Glutamatergic neuron (in vitro differentiated cells): ENCODE results near the gene DEPDC1B. TPM values are rescaled to one million over a fixed set of nuclear protein-coding genes. Genes with fewer than 3 reads are reported as not detected.

ENCODE experiments used
- DNase-seq: peaks from one replicate; pipeline ENCODE4 v3.0.0; 2022
- H3K27ac Mint-ChIP-seq: one replicate; pipeline ENCODE4 v1.8.0; 2020; ENCODE audit warnings: mild to moderate bottlenecking, mixed read lengths, inconsistent platforms; ENCODE audit not compliant: unreplicated experiment
- H3K27me3 Mint-ChIP-seq: one replicate; pipeline ENCODE4 v1.8.0; 2020; ENCODE audit warnings: mild to moderate bottlenecking, moderate library complexity, mixed read lengths, inconsistent platforms; ENCODE audit not compliant: unreplicated experiment
- H3K36me3 Mint-ChIP-seq: one replicate; pipeline ENCODE4 v1.8.0; 2020; ENCODE audit warnings: mild to moderate bottlenecking, mixed read lengths, inconsistent platforms; ENCODE audit not compliant: unreplicated experiment
- H3K4me1 Mint-ChIP-seq: one replicate; pipeline ENCODE4 v1.8.0; 2020; ENCODE audit warnings: mild to moderate bottlenecking, low read depth, mixed read lengths, inconsistent platforms; ENCODE audit not compliant: unreplicated experiment
- H3K4me3 Mint-ChIP-seq: one replicate; pipeline ENCODE4 v1.8.0; 2020; ENCODE audit warnings: mild to moderate bottlenecking, mixed read lengths, inconsistent platforms; ENCODE audit not compliant: unreplicated experiment
- H3K9me3 Mint-ChIP-seq: one replicate; pipeline ENCODE4 v1.8.0; 2020; ENCODE audit warnings: mild to moderate bottlenecking, moderate library complexity, mixed read lengths, inconsistent platforms; ENCODE audit not compliant: unreplicated experiment
- total RNA-seq: library from RNA; stranded (reverse); fragmentation: NEBNext Ultra II Directional; extraction: Animal tissue kit (Norgen Biotek cat#: 25700); gene quantifications from one replicate; pipeline ENCODE4 v1.2.1, GENCODE V29; 2021; ENCODE audit not compliant: unreplicated experiment
- TF ChIP-seq, protein P1 (sequence below): fragments of 200-600 bp; sonication (generic); IDR thresholded peaks from one replicate; pipeline ENCODE4 v1.5.0; 2021; ENCODE audit not compliant: partially characterized antibody, unreplicated experiment

The DEPDC1B gene
- total RNA-seq, 1 donor from 2014 or later: 8.2 TPM

DNA sequence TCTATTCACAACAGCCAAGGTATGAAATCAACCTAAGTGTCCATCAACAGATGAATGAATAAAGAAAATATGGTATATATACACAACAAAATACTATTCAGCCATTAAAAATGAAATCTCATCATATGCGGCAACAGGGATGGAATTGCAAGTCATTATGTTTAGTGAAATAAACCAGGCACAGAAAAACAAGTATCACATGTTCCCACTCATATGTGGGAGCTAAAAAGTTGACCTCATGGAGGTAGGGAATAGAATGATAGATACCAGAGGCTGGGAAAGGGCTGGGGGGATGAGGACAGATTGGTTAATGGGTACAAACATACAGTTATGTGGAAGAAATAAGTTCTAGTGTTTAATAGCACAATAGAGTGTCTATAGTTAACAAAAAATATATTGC, 149.7 kb downstream of the DEPDC1B start:
- Mint-ChIP-seq H3K36me3 (peaks cover 4% of the 10 kb centered on the region), H3K9me3 (no peaks in the 10 kb centered on the region), H3K27me3 (peaks cover 2% of the 10 kb centered on the region), H3K27ac (no peak overlapping the region), H3K4me3 (no peak overlapping the region), H3K4me1 (no peaks in the 10 kb centered on the region)
- TF ChIP-seq, protein P1, sequence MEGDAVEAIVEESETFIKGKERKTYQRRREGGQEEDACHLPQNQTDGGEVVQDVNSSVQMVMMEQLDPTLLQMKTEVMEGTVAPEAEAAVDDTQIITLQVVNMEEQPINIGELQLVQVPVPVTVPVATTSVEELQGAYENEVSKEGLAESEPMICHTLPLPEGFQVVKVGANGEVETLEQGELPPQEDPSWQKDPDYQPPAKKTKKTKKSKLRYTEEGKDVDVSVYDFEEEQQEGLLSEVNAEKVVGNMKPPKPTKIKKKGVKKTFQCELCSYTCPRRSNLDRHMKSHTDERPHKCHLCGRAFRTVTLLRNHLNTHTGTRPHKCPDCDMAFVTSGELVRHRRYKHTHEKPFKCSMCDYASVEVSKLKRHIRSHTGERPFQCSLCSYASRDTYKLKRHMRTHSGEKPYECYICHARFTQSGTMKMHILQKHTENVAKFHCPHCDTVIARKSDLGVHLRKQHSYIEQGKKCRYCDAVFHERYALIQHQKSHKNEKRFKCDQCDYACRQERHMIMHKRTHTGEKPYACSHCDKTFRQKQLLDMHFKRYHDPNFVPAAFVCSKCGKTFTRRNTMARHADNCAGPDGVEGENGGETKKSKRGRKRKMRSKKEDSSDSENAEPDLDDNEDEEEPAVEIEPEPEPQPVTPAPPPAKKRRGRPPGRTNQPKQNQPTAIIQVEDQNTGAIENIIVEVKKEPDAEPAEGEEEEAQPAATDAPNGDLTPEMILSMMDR: no peak
- DNase-seq: no peak

DNA sequence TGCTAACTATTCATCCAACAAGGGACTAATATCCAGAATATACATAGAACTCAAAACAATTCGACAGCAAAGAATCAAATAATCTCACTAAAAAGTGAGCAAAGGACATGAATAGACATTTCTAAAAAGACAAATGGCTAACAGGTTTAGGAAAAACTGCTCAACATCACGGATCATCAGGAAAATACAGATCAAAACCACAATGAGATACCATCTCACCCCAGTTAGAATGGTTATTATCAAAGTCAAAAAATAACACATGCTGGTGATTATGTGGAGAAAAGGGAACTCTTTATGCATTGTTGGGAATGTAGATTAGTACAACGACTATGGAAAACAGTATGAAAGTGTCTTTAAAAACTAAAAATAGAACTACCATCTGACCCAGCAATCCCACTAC, 150.1 kb downstream of the DEPDC1B start:
- TF ChIP-seq, protein P1: no peak
- H3K27me3 Mint-ChIP-seq: peaks cover 2% of the 10 kb centered on the region
- DNase-seq: no peak

More for the DNA sequence above, 150.1 kb downstream of the DEPDC1B start:
- Mint-ChIP-seq H3K27ac (no peak overlapping the region), H3K4me3 (no peak overlapping the region), H3K9me3 (no peaks in the 10 kb centered on the region), H3K4me1 (no peaks in the 10 kb centered on the region), H3K36me3 (no peaks in the 10 kb centered on the region)

Other genes with a start within 250 kb of the DEPDC1B start
- 0.59 TPM for gene ELOVL7, start 144.1 kb upstream of the DEPDC1B start, total RNA-seq
- 17.6 TPM for gene ERCC8, start 244.9 kb upstream of the DEPDC1B start, total RNA-seq
- 14.2 TPM for gene NDUFAF2, start 245.0 kb upstream of the DEPDC1B start, total RNA-seq